Endothelial cell of umbilical vein (primary cell): ENCODE results near the gene CAPS.

Source experiments
- EZH2 ChIP-seq: IDR thresholded peaks from 2 replicates; pipeline ENCODE4 v1.6.1; 2012; ENCODE audit warnings: borderline replicate concordance, low read depth, mild to moderate bottlenecking, moderate library complexity, low read length, inconsistent platforms; ENCODE audit not compliant: severe bottlenecking
- FOS ChIP-seq: IDR thresholded peaks from 2 replicates; pipeline ENCODE4 v1.6.1; 2011; ENCODE audit warnings: mild to moderate bottlenecking, low read length, moderate library complexity, borderline replicate concordance; ENCODE audit not compliant: insufficient read depth
- JUN ChIP-seq: IDR thresholded peaks from 2 replicates; pipeline ENCODE4 v1.6.1; 2011; ENCODE audit warnings: borderline replicate concordance, low read depth; ENCODE audit not compliant: insufficient read length, insufficient read depth
- MAX ChIP-seq: IDR thresholded peaks from 2 replicates; pipeline ENCODE4 v1.6.1; 2011; ENCODE audit not compliant: insufficient read depth, insufficient read length
- MYC ChIP-seq: IDR thresholded peaks from one replicate; pipeline ENCODE4 v1.6.1; 2011; ENCODE audit warnings: mild to moderate bottlenecking, low read depth, low read length
- POLR2A ChIP-seq: IDR thresholded peaks from 2 replicates; pipeline ENCODE4 v1.6.1; 2012; ENCODE audit warnings: low read depth, mild to moderate bottlenecking, control low read depth, low read length
- POLR2AphosphoS5 ChIP-seq: IDR thresholded peaks from 2 replicates; pipeline ENCODE4 v1.6.1; 2012; ENCODE audit warnings: low read depth, mild to moderate bottlenecking, control low read depth, low read length, moderate library complexity; ENCODE audit not compliant: insufficient read depth
- TF ChIP-seq, protein P1 (sequence below), 2 donors: IDR thresholded peaks; 1 replicate in 1 of 2; 2 replicates in 1 of 2; pipeline ENCODE4 v1.5.1; 2011; ENCODE audit warnings: low read length in 2 of 2, mild to moderate bottlenecking in 2 of 2, moderate library complexity in 2 of 2, control low read depth in 1 of 2, inconsistent platforms in 1 of 2, low read depth in 1 of 2; ENCODE audit not compliant: insufficient read depth in 1 of 2; ENCODE audit errors: extremely low read depth in 1 of 2

DNA sequence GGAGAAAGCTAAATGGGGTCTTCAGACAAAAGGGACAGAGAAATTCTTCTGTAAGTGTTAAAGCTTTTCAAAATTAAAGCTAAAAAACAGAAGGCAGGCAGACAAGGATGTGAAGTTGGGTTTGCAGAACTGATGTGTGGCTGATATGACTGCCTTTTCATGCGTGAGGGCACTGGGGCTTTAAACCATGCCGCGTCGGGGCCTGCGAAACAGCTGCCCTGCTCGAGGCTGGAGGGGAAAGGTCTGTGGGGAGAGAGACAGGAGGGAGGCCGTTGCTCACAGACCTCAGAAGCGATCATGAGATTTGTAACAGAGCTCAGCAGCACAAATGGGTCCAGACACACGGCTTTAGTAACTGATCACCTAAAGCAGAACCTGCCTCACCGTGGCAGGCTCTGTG lies 23.5 kb downstream of the CAPS start:
- TF ChIP-seq, protein P1, sequence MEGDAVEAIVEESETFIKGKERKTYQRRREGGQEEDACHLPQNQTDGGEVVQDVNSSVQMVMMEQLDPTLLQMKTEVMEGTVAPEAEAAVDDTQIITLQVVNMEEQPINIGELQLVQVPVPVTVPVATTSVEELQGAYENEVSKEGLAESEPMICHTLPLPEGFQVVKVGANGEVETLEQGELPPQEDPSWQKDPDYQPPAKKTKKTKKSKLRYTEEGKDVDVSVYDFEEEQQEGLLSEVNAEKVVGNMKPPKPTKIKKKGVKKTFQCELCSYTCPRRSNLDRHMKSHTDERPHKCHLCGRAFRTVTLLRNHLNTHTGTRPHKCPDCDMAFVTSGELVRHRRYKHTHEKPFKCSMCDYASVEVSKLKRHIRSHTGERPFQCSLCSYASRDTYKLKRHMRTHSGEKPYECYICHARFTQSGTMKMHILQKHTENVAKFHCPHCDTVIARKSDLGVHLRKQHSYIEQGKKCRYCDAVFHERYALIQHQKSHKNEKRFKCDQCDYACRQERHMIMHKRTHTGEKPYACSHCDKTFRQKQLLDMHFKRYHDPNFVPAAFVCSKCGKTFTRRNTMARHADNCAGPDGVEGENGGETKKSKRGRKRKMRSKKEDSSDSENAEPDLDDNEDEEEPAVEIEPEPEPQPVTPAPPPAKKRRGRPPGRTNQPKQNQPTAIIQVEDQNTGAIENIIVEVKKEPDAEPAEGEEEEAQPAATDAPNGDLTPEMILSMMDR (IDR thresholded peaks at IDR 0.05; ENCODE audit: extremely low read depth in 1 of 2, insufficient read depth in 1 of 2, low read depth in 1 of 2, low read length in 2 of 2), result no peak
- TF ChIP-seq POLR2A (no peak), POLR2AphosphoS5 (no peak), JUN (no peak), EZH2 (no peak), FOS (no peak), MAX (no peak), MYC (no peak)
